Measurements from ENCODE around the gene C19orf73. TPM values are rescaled to one million over a fixed set of nuclear protein-coding genes. Genes with fewer than 3 reads are reported as not detected.
A peak's percentile ranks its signal among the peaks of the same experiment; 100 is the strongest.

C19orf73 gene
- total and polyA plus RNA-seq, 9 of the 15 experiments (the other 6 are each of a cell fraction or from before 2014, with no cell fraction given): 0.08 to 7.4 (median 1.4) TPM

- peak; percentile 89; the same call in 1 of the 2 replicates for TF ChIP-seq AFF4 (CRISPR knock-in tag; IDR thresholded peaks at IDR 0.05)
- TF ChIP-seq CBX5 (IDR thresholded peaks at IDR 0.05; ENCODE audit: borderline replicate concordance, low read depth): peak; percentile 4; the same call in 1 of the 2 replicates
- no peak for TF ChIP-seq HOMEZ (CRISPR knock-in tag; IDR thresholded peaks at IDR 0.05)
- peak; percentile 80 for TF ChIP-seq RB1 (IDR thresholded peaks at IDR 0.05; ENCODE audit: low read depth)
- TF ChIP-seq E2F4 (CRISPR knock-in tag; IDR thresholded peaks at IDR 0.05; ENCODE audit: low read depth): peak; percentile 94
- TF ChIP-seq USF2 (CRISPR knock-in tag; IDR thresholded peaks at IDR 0.05): peak; percentile 32; the same call in 1 of the 2 replicates
- TF ChIP-seq NUFIP1 (IDR thresholded peaks at IDR 0.05; ENCODE audit: partially characterized antibody): peak; percentile 84
- peak; percentile 24; the same call in 1 of the 2 replicates for TF ChIP-seq ELF1 (tag; IDR thresholded peaks at IDR 0.05)
- TF ChIP-seq ATF3 (IDR thresholded peaks at IDR 0.05): no peak
- peak; percentile 55; the same call in 1 of the 2 replicates for TF ChIP-seq ATF3 (CRISPR knock-in tag; conservative IDR thresholded peaks at IDR 0.05)
- peak in 1 of 2 experiments; percentile 89; a peak in 1 of 4 replicates for TF ChIP-seq MLX (CRISPR knock-in tag; conservative IDR thresholded peaks at IDR 0.05)
- TF ChIP-seq JUND (IDR thresholded peaks at IDR 0.05; ENCODE audit: borderline replicate concordance, low read depth, low read length): peak; percentile 36; the same call in 1 of the 2 replicates
- peak; percentile 27; the same call in 1 of the 3 replicates for TF ChIP-seq JUND (tag; IDR thresholded peaks at IDR 0.05; ENCODE audit: borderline replicate concordance, low read depth, low read length)
- no peak for TF ChIP-seq ZNF830 (CRISPR knock-in tag; IDR thresholded peaks at IDR 0.05)
- no peak for TF ChIP-seq ELK3 (CRISPR knock-in tag; IDR thresholded peaks at IDR 0.05)
- TF ChIP-seq SOX6 (IDR thresholded peaks at IDR 0.05): no peak
These were observed 9.0 kb upstream of the C19orf73 start (continued) for GRCh38 chr19:49127674-49128544.

Measured in K562 (cell line).